ENCODE measurements around the gene PEAR1. TPM values are rescaled to one million over a fixed set of nuclear protein-coding genes. Genes with fewer than 3 reads are reported as not detected.

The PEAR1 gene
- total RNA-seq, 4 donors from 2014 or later, result 11.2 to 21.9 (median 14.4) TPM

DNA sequence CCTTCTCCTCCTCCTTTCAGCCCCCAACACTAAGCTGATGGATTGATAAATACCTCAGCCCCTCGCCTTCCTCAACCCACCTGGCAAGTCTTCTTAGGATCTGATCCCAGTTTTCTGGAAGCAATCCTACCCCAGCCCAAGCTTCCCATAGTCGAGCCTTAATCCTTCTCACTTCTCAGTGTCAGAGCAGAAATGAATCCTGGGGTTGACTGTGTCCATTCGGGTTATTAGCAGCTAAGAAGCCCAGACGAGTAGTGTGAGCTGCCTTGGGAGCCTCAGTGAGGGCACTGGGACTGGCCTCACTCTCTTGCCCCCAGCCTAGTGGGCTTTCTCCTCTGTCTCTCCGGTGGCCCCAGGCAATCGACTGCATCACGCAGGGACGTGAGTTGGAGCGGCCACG, 12.4 kb upstream of the PEAR1 start:
- WGBS, 2 donors, result 56 to 58% methylated on average over 7 to 9 of the region's 10 CpGs
- intact Hi-C loops (cut with DNase I), result loop anchor here (10.0 kb wide), 1 partner anchor 196 kb away; no protein-coding TSS in a partner anchor

DNA sequence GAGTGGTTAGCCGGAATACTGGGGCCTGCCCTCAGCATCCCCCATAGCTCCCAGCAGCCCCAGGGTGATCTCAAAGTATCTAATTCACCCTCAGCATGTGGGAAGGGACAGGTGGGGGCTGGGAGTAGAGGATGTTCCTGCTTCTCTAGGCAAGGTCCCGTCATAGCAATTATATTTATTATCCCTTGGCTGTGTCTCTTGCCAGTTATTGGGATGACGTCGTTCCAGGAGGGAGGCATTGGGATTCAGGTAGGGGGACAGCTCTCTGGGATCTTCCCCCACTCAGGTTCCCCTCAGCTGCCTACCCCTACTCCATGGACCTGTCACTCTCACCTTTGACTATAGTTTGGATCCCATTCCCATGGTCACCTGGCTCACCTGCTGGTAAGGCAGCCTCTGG, 11.9 kb upstream of the PEAR1 start:
- no peak for DNase-seq
- H3K4me3 ChIP-seq (replicated peaks in 1 of 3), result no peak overlapping the region
- H3K4me1 ChIP-seq, result no peaks in the 10 kb centered on the region
- no peak overlapping the region for H3K27ac ChIP-seq
- no peaks in the 10 kb centered on the region for H3K27me3 ChIP-seq
- H3K9me3 ChIP-seq, result no peaks in the 10 kb centered on the region
- no peak for TF ChIP-seq POLR2A (IDR thresholded peaks at IDR 0.05)
- H3K36me3 ChIP-seq, result no peaks in the 10 kb centered on the region
- WGBS, 2 donors, result 73 to 78% methylated on average over 4 of the region's 4 CpGs
- intact Hi-C loops (cut with DNase I), result loop anchor here (10.0 kb wide), 1 partner anchor 197 kb away; no protein-coding TSS in a partner anchor

More for the DNA sequence above, 12.4 kb upstream of the PEAR1 start:
- Histone ChIP-seq H3K4me1 (no peaks in the 10 kb centered on the region), H3K9me3 (no peaks in the 10 kb centered on the region), H3K27me3 (no peaks in the 10 kb centered on the region), H3K27ac (no peak overlapping the region), H3K36me3 (no peaks in the 10 kb centered on the region), H3K4me3 (replicated peaks in 1 of 3) (no peak overlapping the region)
- TF ChIP-seq POLR2A (IDR thresholded peaks at IDR 0.05), result no peak
- TF ChIP-seq, protein P1, sequence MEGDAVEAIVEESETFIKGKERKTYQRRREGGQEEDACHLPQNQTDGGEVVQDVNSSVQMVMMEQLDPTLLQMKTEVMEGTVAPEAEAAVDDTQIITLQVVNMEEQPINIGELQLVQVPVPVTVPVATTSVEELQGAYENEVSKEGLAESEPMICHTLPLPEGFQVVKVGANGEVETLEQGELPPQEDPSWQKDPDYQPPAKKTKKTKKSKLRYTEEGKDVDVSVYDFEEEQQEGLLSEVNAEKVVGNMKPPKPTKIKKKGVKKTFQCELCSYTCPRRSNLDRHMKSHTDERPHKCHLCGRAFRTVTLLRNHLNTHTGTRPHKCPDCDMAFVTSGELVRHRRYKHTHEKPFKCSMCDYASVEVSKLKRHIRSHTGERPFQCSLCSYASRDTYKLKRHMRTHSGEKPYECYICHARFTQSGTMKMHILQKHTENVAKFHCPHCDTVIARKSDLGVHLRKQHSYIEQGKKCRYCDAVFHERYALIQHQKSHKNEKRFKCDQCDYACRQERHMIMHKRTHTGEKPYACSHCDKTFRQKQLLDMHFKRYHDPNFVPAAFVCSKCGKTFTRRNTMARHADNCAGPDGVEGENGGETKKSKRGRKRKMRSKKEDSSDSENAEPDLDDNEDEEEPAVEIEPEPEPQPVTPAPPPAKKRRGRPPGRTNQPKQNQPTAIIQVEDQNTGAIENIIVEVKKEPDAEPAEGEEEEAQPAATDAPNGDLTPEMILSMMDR (IDR thresholded peaks at IDR 0.05), result no peak
- no peak for DNase-seq

DNA sequence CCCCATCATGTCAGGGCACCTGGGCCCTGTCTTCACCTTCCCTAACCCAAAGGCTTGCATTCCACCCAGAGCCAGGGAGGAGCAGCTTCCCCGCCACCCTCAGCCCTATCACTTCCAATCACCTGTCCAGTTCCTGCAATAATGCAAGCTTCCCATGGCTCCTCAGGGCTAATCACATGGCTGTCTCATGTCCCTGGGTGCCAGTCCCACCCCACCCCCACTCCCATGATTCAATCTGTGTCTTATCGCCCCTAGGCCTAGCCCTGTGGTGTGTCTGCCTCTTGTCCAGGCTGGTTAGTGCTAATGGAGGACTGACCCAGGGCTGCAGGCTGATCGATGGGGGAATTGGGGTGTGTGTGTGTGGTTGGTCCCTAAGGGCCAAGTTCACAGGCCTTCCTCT, 11.0 kb upstream of the PEAR1 start:
- no peak overlapping the region for H3K27ac ChIP-seq
- WGBS, 2 donors, result 70 to 81% methylated on average over 2 to 3 of the region's 3 CpGs
- H3K4me3 ChIP-seq (replicated peaks in 1 of 3), result no peak overlapping the region
- no peaks in the 10 kb centered on the region for H3K4me1 ChIP-seq
- H3K27me3 ChIP-seq, result no peaks in the 10 kb centered on the region
- no peaks in the 10 kb centered on the region for H3K9me3 ChIP-seq
- no peak for DNase-seq
- intact Hi-C loops (cut with DNase I), result loop anchor here (10.0 kb wide), 1 partner anchor 198 kb away; no protein-coding TSS in a partner anchor
- H3K36me3 ChIP-seq, result no peaks in the 10 kb centered on the region
- no peak for TF ChIP-seq POLR2A (IDR thresholded peaks at IDR 0.05)
- TF ChIP-seq, protein P1 (IDR thresholded peaks at IDR 0.05), result no peak

DNA sequence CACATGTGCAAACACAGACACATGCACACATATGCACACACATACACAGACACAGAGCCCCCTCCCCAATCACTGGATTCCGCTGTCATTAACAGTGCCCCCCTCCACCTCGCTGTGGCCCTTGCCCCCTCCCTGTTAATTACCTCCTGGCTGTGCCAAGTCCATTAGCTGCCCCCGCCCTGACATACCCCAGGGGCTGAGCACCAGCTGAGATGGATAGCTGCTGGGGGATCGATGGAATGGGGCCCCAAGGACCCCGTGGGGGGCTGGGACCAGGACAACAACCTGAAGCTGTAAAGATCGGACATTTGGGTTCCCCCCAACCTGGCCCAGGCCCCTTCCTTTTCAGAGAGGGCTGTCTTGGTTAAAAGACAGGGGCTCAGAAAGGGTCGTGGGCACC, 9.6 kb upstream of the PEAR1 start:
- intact Hi-C loops (cut with DNase I), result loop anchor here (10.0 kb wide), 1 partner anchor 199 kb away; no protein-coding TSS in a partner anchor
- Histone ChIP-seq H3K27ac (no peak overlapping the region), H3K9me3 (no peaks in the 10 kb centered on the region), H3K4me3 (replicated peaks in 1 of 3) (no peak overlapping the region), H3K27me3 (no peaks in the 10 kb centered on the region), H3K36me3 (no peaks in the 10 kb centered on the region), H3K4me1 (no peaks in the 10 kb centered on the region)
- TF ChIP-seq, protein P1 (IDR thresholded peaks at IDR 0.05), result no peak
- TF ChIP-seq POLR2A (IDR thresholded peaks at IDR 0.05), result no peak
- WGBS, 2 donors, result 68 to 78% methylated on average over 6 to 7 of the region's 7 CpGs
- DNase-seq, result no peak

DNA sequence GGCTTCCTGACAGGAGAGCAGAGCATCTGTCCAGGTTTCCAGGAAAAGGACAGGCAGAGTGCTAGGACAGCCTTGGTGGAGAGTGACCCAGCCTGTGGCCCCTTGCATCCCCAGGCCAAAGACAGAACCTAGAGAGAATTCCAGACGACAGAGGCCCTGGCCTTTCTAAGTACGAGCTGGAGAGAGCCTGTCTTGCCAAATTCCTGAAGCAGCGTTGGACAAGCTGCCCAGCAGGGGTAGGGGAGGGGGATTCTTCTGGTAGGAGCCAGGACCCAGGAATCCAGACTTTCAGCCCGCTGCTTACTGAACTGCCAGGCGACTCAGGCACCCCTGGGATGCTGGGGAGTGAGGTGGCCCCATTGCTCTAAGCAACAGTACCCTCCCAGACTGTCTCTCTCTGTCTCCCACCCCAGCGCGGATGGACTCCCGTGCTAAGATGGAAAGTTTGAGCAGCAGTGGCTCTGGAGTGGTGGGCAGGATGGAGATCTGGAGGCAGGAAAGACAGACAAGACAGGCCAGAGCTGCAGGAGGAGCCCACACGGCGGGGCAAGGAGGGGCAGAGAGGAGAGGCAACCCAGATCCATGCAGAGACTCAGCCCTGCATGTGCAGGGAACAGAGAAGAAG, 8.8 kb upstream of the PEAR1 start:
- TF ChIP-seq, protein P1 (IDR thresholded peaks at IDR 0.05), result no peak
- TF ChIP-seq POLR2A (IDR thresholded peaks at IDR 0.05), result no peak
- no peak for DNase-seq
- Histone ChIP-seq H3K4me3 (replicated peaks in 1 of 3) (no peak overlapping the region), H3K36me3 (no peaks in the 10 kb centered on the region), H3K9me3 (no peaks in the 10 kb centered on the region), H3K27me3 (no peaks in the 10 kb centered on the region), H3K4me1 (no peaks in the 10 kb centered on the region), H3K27ac (no peak overlapping the region)
- 58 to 64% methylated on average over 6 to 8 of the region's 10 CpGs for WGBS, 2 donors
- intact Hi-C loops (cut with DNase I), result loop anchor here (10.0 kb wide), 1 partner anchor 200 kb away; no protein-coding TSS in a partner anchor

Data from thyroid gland (tissue), 4 donors.